Measurements from ENCODE around the gene TMEM63A. TPM values are rescaled to one million over a fixed set of nuclear protein-coding genes. Genes with fewer than 3 reads are reported as not detected.

TMEM63A gene
- total and polyA plus RNA-seq, 2 of the 13 experiments (the other 11 are each of a cell fraction or from before 2014, with no cell fraction given), result 23.9 to 53.3 TPM

- in situ Hi-C loops (cut with HindIII; ENCODE audit: extremely low pct_ligation_motif_present, low pct_unique_long_range_greater_than_20kb), result no loop called here
- Histone ChIP-seq H3K9ac (ENCODE audit: insufficient read depth, low read depth, low read length) (no peak overlapping the region), H4K20me1 (ENCODE audit: insufficient read depth, low read length) (no peaks in the 10 kb centered on the region), H3K9me3 (ENCODE audit: low read length) (no peaks in the 10 kb centered on the region), H2AFZ (ENCODE audit: low read length) (no peak overlapping the region), H3K27ac (ENCODE audit: extremely low read length, insufficient read depth, low read length) (peak overlapping the region; percentile 66), H3K4me2 (ENCODE audit: low read depth, low read length) (no peak overlapping the region), H3K27me3 (ENCODE audit: control insufficient read depth in 1 of 2, insufficient read depth in 2 of 2, low read length in 2 of 2) (no peaks in the 10 kb centered on the region), H3K4me3 (replicated peaks in 1 of 3; ENCODE audit: insufficient read depth in 1 of 3, low read depth in 2 of 3, low read length in 3 of 3) (no peak overlapping the region), H3K79me2 (ENCODE audit: insufficient read depth, low read length) (peaks cover 22% of the 10 kb centered on the region), H3K36me3 (replicated peaks in 1 of 2; ENCODE audit: control insufficient read depth in 1 of 2, insufficient read depth in 2 of 2, low read length in 2 of 2) (peaks cover 2 to 11% of the 10 kb centered on the region in 2 experiments; a peak in 2 of 5 replicates), H3K4me1 (ENCODE audit: insufficient read depth, low read length) (peaks cover 88% of the 10 kb centered on the region)
- POLR2A ChIA-PET, result no interaction called here
- intact Hi-C loops (cut with micrococcal nuclease; ENCODE audit: unreplicated experiment), result loop anchor here (10.0 kb wide), 1 partner anchor 101 kb away; the partner anchor contains the start of gene PYCR2
- 95% methylated on average over 8 of the region's 12 CpGs for WGBS (ENCODE audit: low lambda C conversion rate)
- ATAC-seq (no peak), DNase-seq (ENCODE audit: low spot score) (no peak), FAIRE-seq (no peak)
- CTCF ChIA-PET (ENCODE audit: low intra/inter-chr PET ratio, low total read pairs), result no interaction called here
- BruUV-seq (replicated peaks), result no TSS peak
- no peak for TF ChIP-seq NR1H2 (CRISPR knock-in tag; IDR thresholded peaks at IDR 0.05; ENCODE audit: borderline replicate concordance, low read depth)
- TF ChIP-seq CEBPG (CRISPR knock-in tag; IDR thresholded peaks at IDR 0.05), result no peak
- no peak for TF ChIP-seq NFIB (CRISPR knock-in tag; IDR thresholded peaks at IDR 0.05; ENCODE audit: borderline replicate concordance)
- TF ChIP-seq GMEB1 (CRISPR knock-in tag; IDR thresholded peaks at IDR 0.05; ENCODE audit: borderline replicate concordance), result no peak
- TF ChIP-seq PHF20 (CRISPR knock-in tag; IDR thresholded peaks at IDR 0.05), result no peak
- TF ChIP-seq STAT6 (CRISPR knock-in tag; IDR thresholded peaks at IDR 0.05; ENCODE audit: borderline replicate concordance), result no peak
- no peak for TF ChIP-seq NFE2L1 (CRISPR knock-in tag; IDR thresholded peaks at IDR 0.05; ENCODE audit: borderline replicate concordance)
- no peak for TF ChIP-seq MATR3 (CRISPR knock-in tag; IDR thresholded peaks at IDR 0.05)
- no peak for TF ChIP-seq ATF2 (CRISPR knock-in tag; IDR thresholded peaks at IDR 0.05)
- no peak for TF ChIP-seq KDM4B (CRISPR knock-in tag; IDR thresholded peaks at IDR 0.05)
- no peak for TF ChIP-seq ZNF670 (CRISPR knock-in tag; IDR thresholded peaks at IDR 0.05; ENCODE audit: borderline replicate concordance)
Observed at GRCh38 chr1:225823811-225824261, 58.3 kb downstream of the TMEM63A start.

All from HepG2 (cell line).